Testis (tissue), 3 donors: ENCODE results near the gene HPN. TPM values are rescaled to one million over a fixed set of nuclear protein-coding genes. Genes with fewer than 3 reads are reported as not detected.
"Not testable (repeated sequence)": the region's sequence is repeated elsewhere in the genome, so short reads cannot be mapped to it uniquely, and the experiment has no call there.

ENCODE experiments used
- DNase-seq: peaks from one replicate; pipeline ENCODE4 v3.0.0-alpha.2; 2019
- H3K27ac ChIP-seq, 2 donors: fragments of 200-600 bp; sonication (generic); one replicate each; pipeline ENCODE4 v1.5.1; 2019
- H3K27me3 ChIP-seq: fragments of 200-600 bp; sonication (generic); one replicate; pipeline ENCODE4 v1.5.1; 2019
- H3K36me3 ChIP-seq: fragments of 200-600 bp; sonication (generic); one replicate; pipeline ENCODE4 v1.5.1; 2017; ENCODE audit warnings: low read depth; ENCODE audit errors: missing control alignments
- H3K4me1 ChIP-seq: fragments of 200-600 bp; sonication (generic); one replicate; pipeline ENCODE4 v1.5.1; 2019
- H3K4me3 ChIP-seq, 2 donors: fragments of 200-600 bp; sonication (generic); one replicate each; pipeline ENCODE4 v1.5.1; 2017 to 2019
- H3K9me3 ChIP-seq: fragments of 200-600 bp; sonication (generic); one replicate; pipeline ENCODE4 v1.5.1; 2017
- POLR2A ChIP-seq: fragments of 450-650 bp; IDR thresholded peaks from one replicate; pipeline ENCODE4 v1.6.1; 2017; ENCODE audit warnings: antibody characterized with exemption, mild to moderate bottlenecking, moderate library complexity
- WGBS, 2 donors: methylation state at CpG; one replicate each; pipeline ENCODE4 v1.1.5; 2018; 5-methylcytosine and 5-hydroxymethylcytosine counted together
- intact Hi-C: fragments of 100-400 bp; cut with DNase I; formaldehyde crosslinking; loops from one replicate; pipeline ENCODE4 v1.15.1; 2023; ENCODE audit warnings: low total_unique reads
- polyA plus RNA-seq: library from polyadenylated mRNA; stranded (reverse); fragments of 350-450 nt; fragmentation: Illumina TruSeq; extraction: RNeasy Lipid Tissue Mini Kit (QIAGEN cat#74804); gene quantifications from one replicate; pipeline ENCODE4 v1.2.3, GENCODE V29; 2014; ENCODE audit warnings: low read depth, low replicate concordance; ENCODE audit not compliant: insufficient read depth
- total RNA-seq, 2 donors: library from RNA; depleted of rRNA; stranded (reverse); fragments of >200 nt; gene quantifications; one replicate each; pipeline ENCODE4 v1.2.3, GENCODE V29; 2016
- TF ChIP-seq, protein P1 (sequence below), 3 experiments: fragments of 450-650 bp in 2 of 3; fragments of 200-600 bp in 1 of 3; sonication (generic) in 1 of 3; IDR thresholded peaks; one replicate each; pipeline ENCODE4 v1.5.1; 2016 to 2019; ENCODE audit warnings: antibody characterized with exemption in 3 of 3, mild to moderate bottlenecking in 2 of 3, moderate library complexity in 1 of 3

HPN gene
- total and polyA plus RNA-seq, 3 donors from 2014 or later, result 0.79 to 8.2 (median 1.7) TPM

- peaks cover 27% of the 10 kb centered on the region for H3K4me1 ChIP-seq
- TF ChIP-seq, protein P1, sequence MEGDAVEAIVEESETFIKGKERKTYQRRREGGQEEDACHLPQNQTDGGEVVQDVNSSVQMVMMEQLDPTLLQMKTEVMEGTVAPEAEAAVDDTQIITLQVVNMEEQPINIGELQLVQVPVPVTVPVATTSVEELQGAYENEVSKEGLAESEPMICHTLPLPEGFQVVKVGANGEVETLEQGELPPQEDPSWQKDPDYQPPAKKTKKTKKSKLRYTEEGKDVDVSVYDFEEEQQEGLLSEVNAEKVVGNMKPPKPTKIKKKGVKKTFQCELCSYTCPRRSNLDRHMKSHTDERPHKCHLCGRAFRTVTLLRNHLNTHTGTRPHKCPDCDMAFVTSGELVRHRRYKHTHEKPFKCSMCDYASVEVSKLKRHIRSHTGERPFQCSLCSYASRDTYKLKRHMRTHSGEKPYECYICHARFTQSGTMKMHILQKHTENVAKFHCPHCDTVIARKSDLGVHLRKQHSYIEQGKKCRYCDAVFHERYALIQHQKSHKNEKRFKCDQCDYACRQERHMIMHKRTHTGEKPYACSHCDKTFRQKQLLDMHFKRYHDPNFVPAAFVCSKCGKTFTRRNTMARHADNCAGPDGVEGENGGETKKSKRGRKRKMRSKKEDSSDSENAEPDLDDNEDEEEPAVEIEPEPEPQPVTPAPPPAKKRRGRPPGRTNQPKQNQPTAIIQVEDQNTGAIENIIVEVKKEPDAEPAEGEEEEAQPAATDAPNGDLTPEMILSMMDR (IDR thresholded peaks at IDR 0.05), result no peak
- TF ChIP-seq POLR2A, result no peak
- WGBS, 2 donors, result 83 to 85% methylated on average over 11 of the region's 11 CpGs
- intact Hi-C loops, result no loop called here
- peak overlapping the region in 1 of 2 donors; percentile 10 for H3K27ac ChIP-seq
- no peak overlapping the region for H3K4me3 ChIP-seq
- no peaks in the 10 kb centered on the region for H3K27me3 ChIP-seq
- DNase-seq, result no peak
- H3K9me3 ChIP-seq, result no peaks in the 10 kb centered on the region
- H3K36me3 ChIP-seq, result no peaks in the 10 kb centered on the region
These were observed 36.1 kb upstream of the HPN start for GRCh38 chr19:35005256-35005977.

- Histone ChIP-seq H3K27ac (peak overlapping the region in 1 of 2 donors; percentile 10), H3K4me1 (peaks cover 27% of the 10 kb centered on the region)
- H3K4me3 ChIP-seq, intact Hi-C loops, DNase-seq, H3K9me3 ChIP-seq, H3K27me3 ChIP-seq, H3K36me3 ChIP-seq: not testable (repeated sequence)
- WGBS, 2 donors, result 88 to 90% methylated on average over 4 to 6 of the region's 6 CpGs
These were observed 35.5 kb upstream of the HPN start for GRCh38 chr19:35006007-35006341.

GRCh38 chr19:35006342-35006998, 35.1 kb upstream of the HPN start:
- TF ChIP-seq, protein P1 (IDR thresholded peaks at IDR 0.05), result no peak
- no peak for TF ChIP-seq POLR2A
- Histone ChIP-seq H3K36me3 (no peaks in the 10 kb centered on the region), H3K9me3 (no peaks in the 10 kb centered on the region), H3K27me3 (no peaks in the 10 kb centered on the region), H3K4me3 (no peak overlapping the region), H3K4me1 (peaks cover 23% of the 10 kb centered on the region), H3K27ac (peak overlapping the region in 1 of 2 donors; percentile 10)
- intact Hi-C loops, result no loop called here
- DNase-seq, result no peak
- WGBS, 2 donors, result 62 to 63% methylated on average over 15 of the region's 15 CpGs

- no peak for DNase-seq
- H3K27me3 ChIP-seq, result no peaks in the 10 kb centered on the region
- intact Hi-C loops, result no loop called here
- peaks cover 18% of the 10 kb centered on the region for H3K4me1 ChIP-seq
- H3K4me3 ChIP-seq, result no peak overlapping the region
- 94 to 96% methylated on average over 5 of the region's 5 CpGs for WGBS, 2 donors
- no peaks in the 10 kb centered on the region for H3K9me3 ChIP-seq
- TF ChIP-seq, protein P1 (IDR thresholded peaks at IDR 0.05), result no peak
- no peak for TF ChIP-seq POLR2A
- no peak overlapping the region for H3K27ac ChIP-seq
- H3K36me3 ChIP-seq, result no peaks in the 10 kb centered on the region
These were observed 34.5 kb upstream of the HPN start for GRCh38 chr19:35006999-35007365.

DNA sequence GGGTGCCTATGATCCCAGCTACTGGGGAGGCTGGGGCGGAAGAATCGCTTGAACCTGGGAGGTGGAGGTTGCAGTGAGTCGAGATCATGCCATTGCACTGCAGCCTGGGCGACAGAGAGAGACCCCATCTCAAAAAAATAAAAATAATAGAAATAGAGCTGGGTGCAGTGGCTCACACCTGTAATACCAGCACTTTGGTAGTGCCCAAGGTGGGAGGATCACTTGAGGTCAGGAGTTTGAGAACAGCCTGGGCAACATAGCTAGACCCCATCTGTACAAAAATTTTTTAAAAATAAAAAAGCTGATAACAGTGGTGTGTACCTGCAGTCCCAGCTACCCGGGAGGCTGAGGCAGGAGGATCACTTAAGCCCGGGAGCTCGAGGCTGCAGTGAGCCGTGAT, 34.1 kb upstream of the HPN start:
- H3K9me3 ChIP-seq, H3K27ac ChIP-seq, H3K4me3 ChIP-seq, intact Hi-C loops, DNase-seq, H3K36me3 ChIP-seq, H3K27me3 ChIP-seq: not testable (repeated sequence)
- peaks cover 18% of the 10 kb centered on the region for H3K4me1 ChIP-seq
- 89 to 97% methylated on average over 8 of the region's 8 CpGs for WGBS, 2 donors
